ENCODE results near the gene NFYC. TPM values are rescaled to one million over a fixed set of nuclear protein-coding genes. Genes with fewer than 3 reads are reported as not detected.
A peak's percentile ranks its signal among the peaks of the same experiment; 100 is the strongest.

The NFYC gene
- total RNA-seq (2014; rRNA removed; shearing (Covaris generic)) (23.7 and 24.5 TPM in 2 replicates), polyA plus RNA-seq (2016; fragmentation: Nextera tagmentation; extraction: Ambion mirVana) (28.3 and 33.1 TPM in 2 replicates)

GRCh38 chr1:40691538-40692428 is at the start of gene NFYC:
NFYC (plus strand) TSS chr1:40691704; CDS start chr1:40738844, 47,140 bp downstream.
- Histone ChIP-seq H3K9ac (peak within 1 kb of the TSS; percentile 99), H3K4me1 (ENCODE audit: insufficient read depth) (peaks cover 15% of the 10 kb centered on the region), H3K36me3 (ENCODE audit: low read depth) (no peaks in the 10 kb centered on the region), H3K9me3 (ENCODE audit: low read depth) (no peaks in the 10 kb centered on the region), H3K4me3 (peak within 1 kb of the TSS; percentile 95), H3K4me2 (ENCODE audit: unreplicated experiment) (peak within 1 kb of the TSS; percentile 96), H3K79me2 (ENCODE audit: insufficient read depth) (peaks cover 55% of the 10 kb centered on the region), H3F3A (ENCODE audit: insufficient read depth) (peaks cover 37% of the 10 kb centered on the region), H3K9me2 (ENCODE audit: insufficient read depth) (no peaks in the 10 kb centered on the region), H3K27ac (peak within 1 kb of the TSS; percentile 93), H3K27me3 (replicated peaks; ENCODE audit: insufficient read depth) (no peaks in the 10 kb centered on the region), H4K20me1 (ENCODE audit: insufficient read depth) (no peaks in the 10 kb centered on the region), H2AFZ (peak within 1 kb of the TSS; percentile 92)
- TF ChIP-seq EZH2phosphoT487 (IDR thresholded peaks at IDR 0.05; ENCODE audit: insufficient read depth, low read depth) (no peak), EZH2 (IDR thresholded peaks at IDR 0.05; ENCODE audit: insufficient read depth, poor library complexity, severe bottlenecking) (no peak)
- in situ Hi-C loops (cut with MboI) = no loop called here
- 1 to 2% methylated on average over 67 to 74 of the region's 84 CpGs for WGBS, 2 experiments (ENCODE audit: low coverage in 1 of 2, low lambda C conversion rate in 2 of 2, missing lambda C conversion rate in 2 of 2)
- peak; percentile 99 for DNase-seq

DNA sequence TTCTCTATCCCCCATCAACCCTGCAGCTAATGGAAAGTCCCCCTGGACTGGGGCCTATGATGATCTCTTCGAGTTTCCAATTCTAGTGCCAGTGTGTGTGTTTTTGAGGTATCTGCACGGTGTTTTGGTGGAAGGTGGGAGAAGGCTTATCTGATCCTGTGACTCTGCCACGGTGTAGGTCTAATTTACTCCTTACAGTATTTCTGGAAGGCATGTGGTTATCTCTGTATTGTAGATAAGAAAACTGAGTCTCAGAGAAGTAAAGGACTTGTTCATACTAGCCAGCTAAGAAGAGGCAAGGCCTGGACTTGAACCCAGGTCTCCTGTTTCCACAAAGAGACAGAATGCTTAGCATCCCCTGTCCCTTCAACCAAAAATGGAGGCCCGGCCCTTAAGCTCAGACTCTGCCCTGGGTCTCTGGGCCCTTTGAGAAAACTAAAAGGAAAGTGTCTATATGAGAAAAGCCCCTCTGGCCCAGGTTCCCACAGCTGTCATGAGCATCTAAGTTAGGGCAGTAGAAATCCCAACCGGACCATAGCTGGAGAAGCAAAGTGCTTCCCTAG is 46.3 kb upstream of the NFYC start:
- Histone ChIP-seq H3K9me2 (ENCODE audit: insufficient read depth) (no peaks in the 10 kb centered on the region), H3K27ac (no peak overlapping the region), H3K9me3 (ENCODE audit: low read depth) (no peaks in the 10 kb centered on the region), H3K36me3 (ENCODE audit: low read depth) (no peaks in the 10 kb centered on the region), H3K4me2 (ENCODE audit: unreplicated experiment) (no peak overlapping the region), H3K4me3 (no peak overlapping the region), H3K9ac (no peak overlapping the region), H3F3A (ENCODE audit: insufficient read depth) (no peaks in the 10 kb centered on the region), H2AFZ (no peak overlapping the region), H3K4me1 (ENCODE audit: insufficient read depth) (no peaks in the 10 kb centered on the region), H3K79me2 (ENCODE audit: insufficient read depth) (no peaks in the 10 kb centered on the region), H4K20me1 (ENCODE audit: insufficient read depth) (no peaks in the 10 kb centered on the region), H3K27me3 (replicated peaks; ENCODE audit: insufficient read depth) (no peaks in the 10 kb centered on the region; the same call in 1 of the 2 replicates)
- no peak for TF ChIP-seq EZH2phosphoT487 (IDR thresholded peaks at IDR 0.05; ENCODE audit: insufficient read depth, low read depth)
- TF ChIP-seq EZH2 (IDR thresholded peaks at IDR 0.05; ENCODE audit: insufficient read depth, poor library complexity, severe bottlenecking) = no peak
- in situ Hi-C loops (cut with MboI) = no loop called here
- WGBS, 2 experiments (ENCODE audit: low coverage in 1 of 2, low lambda C conversion rate in 2 of 2, missing lambda C conversion rate in 2 of 2) = 73% methylated on average over 5 of the region's 5 CpGs
- DNase-seq = no peak

DNA sequence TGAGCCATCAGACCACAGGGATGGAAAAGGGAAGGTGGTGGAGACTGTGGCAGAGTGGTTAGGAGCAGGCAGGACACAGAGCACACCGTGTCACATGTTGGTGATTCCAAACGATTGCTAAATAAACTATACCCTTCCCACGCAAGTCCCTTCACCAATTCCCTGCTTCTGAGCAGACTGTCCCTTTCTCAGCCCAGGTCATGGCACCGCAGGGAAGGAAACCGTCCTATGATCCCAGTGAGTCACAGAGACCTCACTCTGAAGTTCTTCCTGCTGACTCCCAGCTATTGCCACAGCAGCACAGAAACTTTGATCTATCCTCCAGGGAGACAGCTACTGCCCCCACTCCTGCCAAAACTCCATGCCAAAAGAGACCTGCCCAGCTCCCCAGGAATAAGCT is 45.2 kb upstream of the NFYC start:
- no peaks in the 10 kb centered on the region for H3K9me3 ChIP-seq (ENCODE audit: low read depth)
- H3K79me2 ChIP-seq (ENCODE audit: insufficient read depth) = no peaks in the 10 kb centered on the region
- no peak overlapping the region for H3K4me2 ChIP-seq (ENCODE audit: unreplicated experiment)
- H3K27me3 ChIP-seq (replicated peaks; ENCODE audit: insufficient read depth) = 0 out of 2 replicates have a peak, but pooled peaks cover under 1% of the 10 kb centered on the region
- no peak overlapping the region for H2AFZ ChIP-seq
- WGBS, 2 experiments (ENCODE audit: low coverage in 1 of 2, low lambda C conversion rate in 2 of 2, missing lambda C conversion rate in 2 of 2) = 39 to 47% methylated on average over 5 of the region's 5 CpGs
- H3K9ac ChIP-seq = no peak overlapping the region
- no peaks in the 10 kb centered on the region for H3F3A ChIP-seq (ENCODE audit: insufficient read depth)
- TF ChIP-seq EZH2phosphoT487 (IDR thresholded peaks at IDR 0.05; ENCODE audit: insufficient read depth, low read depth) = no peak
- no peak for TF ChIP-seq EZH2 (IDR thresholded peaks at IDR 0.05; ENCODE audit: insufficient read depth, poor library complexity, severe bottlenecking)
- peak; percentile 71 for DNase-seq
- no peak overlapping the region for H3K4me3 ChIP-seq
- no peaks in the 10 kb centered on the region for H3K36me3 ChIP-seq (ENCODE audit: low read depth)
- in situ Hi-C loops (cut with MboI) = no loop called here
- H3K4me1 ChIP-seq (ENCODE audit: insufficient read depth) = no peaks in the 10 kb centered on the region
- no peaks in the 10 kb centered on the region for H4K20me1 ChIP-seq (ENCODE audit: insufficient read depth)
- H3K27ac ChIP-seq = no peak overlapping the region
- no peaks in the 10 kb centered on the region for H3K9me2 ChIP-seq (ENCODE audit: insufficient read depth)

GRCh38 chr1:40648200-40648599 is 43.3 kb upstream of the NFYC start:
- Histone ChIP-seq H3K9me2 (ENCODE audit: insufficient read depth) (no peaks in the 10 kb centered on the region), H4K20me1 (ENCODE audit: insufficient read depth) (no peaks in the 10 kb centered on the region), H3K4me2 (ENCODE audit: unreplicated experiment) (no peak overlapping the region), H3K4me3 (no peak overlapping the region), H3K36me3 (ENCODE audit: low read depth) (no peaks in the 10 kb centered on the region), H3K27ac (no peak overlapping the region), H3K4me1 (ENCODE audit: insufficient read depth) (no peaks in the 10 kb centered on the region), H2AFZ (no peak overlapping the region), H3K9me3 (ENCODE audit: low read depth) (no peaks in the 10 kb centered on the region), H3F3A (ENCODE audit: insufficient read depth) (no peaks in the 10 kb centered on the region), H3K79me2 (ENCODE audit: insufficient read depth) (no peaks in the 10 kb centered on the region), H3K27me3 (replicated peaks; ENCODE audit: insufficient read depth) (peaks cover 11% of the 10 kb centered on the region; the same call in 1 of the 2 replicates), H3K9ac (no peak overlapping the region)
- in situ Hi-C loops (cut with MboI) = no loop called here
- 66 to 73% methylated on average over 3 of the region's 3 CpGs for WGBS, 2 experiments (ENCODE audit: low coverage in 1 of 2, low lambda C conversion rate in 2 of 2, missing lambda C conversion rate in 2 of 2)
- no peak for TF ChIP-seq EZH2phosphoT487 (IDR thresholded peaks at IDR 0.05; ENCODE audit: insufficient read depth, low read depth)
- no peak for TF ChIP-seq EZH2 (IDR thresholded peaks at IDR 0.05; ENCODE audit: insufficient read depth, poor library complexity, severe bottlenecking)
- no peak for DNase-seq
